ENCODE data around the gene ATXN1.

Gene ATXN1

DNA sequence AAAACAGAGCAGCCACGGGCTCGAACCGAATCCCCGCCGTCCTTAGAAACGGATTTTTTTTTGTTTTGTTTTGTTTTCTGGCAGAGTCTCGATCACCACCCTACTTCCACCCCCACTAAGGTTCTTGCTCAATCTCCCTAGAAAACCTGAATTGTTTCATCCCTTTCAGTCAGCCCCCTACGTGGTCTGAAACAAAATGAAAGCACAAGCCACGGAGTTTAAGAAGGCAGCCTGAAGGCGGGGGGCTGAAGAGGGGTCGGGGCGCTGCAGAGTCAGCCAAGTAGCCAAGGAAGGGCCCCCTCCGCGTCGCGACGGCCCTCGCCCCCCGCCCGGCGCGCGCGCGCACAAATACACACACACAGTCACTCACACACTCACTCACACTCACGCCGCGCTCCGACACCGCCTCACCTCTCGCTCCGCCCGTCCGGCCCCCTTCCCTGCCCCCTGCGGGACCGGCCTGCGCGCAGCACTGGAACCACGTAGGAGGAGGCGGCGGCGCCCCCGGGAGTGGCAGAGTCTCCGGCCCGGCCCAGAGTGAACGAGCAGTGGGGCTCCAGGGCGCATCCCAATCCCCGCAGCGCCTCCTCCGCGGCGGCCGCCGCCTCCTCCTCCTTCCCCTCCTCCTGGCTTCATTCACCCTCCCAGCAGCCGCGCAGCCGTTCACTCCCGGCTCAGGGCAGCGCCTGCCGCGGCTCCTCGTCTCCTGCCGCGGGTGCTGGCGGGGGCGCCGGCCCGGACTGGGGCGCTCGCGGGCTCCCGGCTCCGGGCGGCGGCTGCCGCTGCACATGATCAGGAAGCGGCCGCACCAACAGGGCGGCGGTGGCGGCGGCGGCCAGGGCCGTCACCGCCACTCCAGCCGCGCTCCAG lies 1.4 kb downstream of the ATXN1 start (continued):
- TF ChIP-seq ELK4 (IDR thresholded peaks at IDR 0.05; ENCODE audit: borderline replicate concordance, low read depth, low read length) (no peak), PBX3 (CRISPR knock-in tag; IDR thresholded peaks at IDR 0.05) (peak; percentile 13; the same call in 1 of the 2 replicates), ZNF558 (tag by site-specific recombination; IDR thresholded peaks at IDR 0.05) (no peak), ZNF223 (tag by site-specific recombination; IDR thresholded peaks at IDR 0.05) (no peak), ZNF157 (tag by site-specific recombination; IDR thresholded peaks at IDR 0.05) (no peak), OVOL3 (tag by site-specific recombination; IDR thresholded peaks at IDR 0.05) (no peak), ZBTB7A (tag by site-specific recombination; IDR thresholded peaks at IDR 0.05; ENCODE audit: low read depth) (peak; percentile 99), SCRT2 (tag by site-specific recombination; IDR thresholded peaks at IDR 0.05) (peak; percentile 33; the same call in 1 of the 2 replicates), ZBTB44 (tag by site-specific recombination; IDR thresholded peaks at IDR 0.05) (no peak), FEZF1 (tag by site-specific recombination; IDR thresholded peaks at IDR 0.05) (peak; percentile 55), ZNF600 (tag by site-specific recombination; IDR thresholded peaks at IDR 0.05) (peak; percentile 97), ZNF585B (tag by site-specific recombination; IDR thresholded peaks at IDR 0.05) (no peak), MZF1 (tag by site-specific recombination; IDR thresholded peaks at IDR 0.05; ENCODE audit: borderline replicate concordance) (peak; percentile 55; the same call in 1 of the 2 replicates), PRDM6 (tag by site-specific recombination; IDR thresholded peaks at IDR 0.05) (no peak), ZNF768 (tag by site-specific recombination; IDR thresholded peaks at IDR 0.05) (no peak), ZNF391 (tag by site-specific recombination; IDR thresholded peaks at IDR 0.05; ENCODE audit: borderline replicate concordance, low read depth) (peak; percentile 84; the same call in 1 of the 2 replicates), ZNF704 (tag by site-specific recombination; IDR thresholded peaks at IDR 0.05) (no peak), ZNF19 (tag by site-specific recombination; IDR thresholded peaks at IDR 0.05; ENCODE audit: low read depth) (no peak), ZNF747 (tag by site-specific recombination; IDR thresholded peaks at IDR 0.05) (no peak), SETDB1 (IDR thresholded peaks at IDR 0.05; ENCODE audit: insufficient read length, low read length) (no peak), KLF10 (tag by site-specific recombination; IDR thresholded peaks at IDR 0.05) (peak; percentile 28; the same call in 1 of the 2 replicates), ZNF48 (tag by site-specific recombination; IDR thresholded peaks at IDR 0.05) (no peak), ZNF266 (tag by site-specific recombination; IDR thresholded peaks at IDR 0.05; ENCODE audit: low read depth) (no peak)
- TF ChIP-seq, protein P1, sequence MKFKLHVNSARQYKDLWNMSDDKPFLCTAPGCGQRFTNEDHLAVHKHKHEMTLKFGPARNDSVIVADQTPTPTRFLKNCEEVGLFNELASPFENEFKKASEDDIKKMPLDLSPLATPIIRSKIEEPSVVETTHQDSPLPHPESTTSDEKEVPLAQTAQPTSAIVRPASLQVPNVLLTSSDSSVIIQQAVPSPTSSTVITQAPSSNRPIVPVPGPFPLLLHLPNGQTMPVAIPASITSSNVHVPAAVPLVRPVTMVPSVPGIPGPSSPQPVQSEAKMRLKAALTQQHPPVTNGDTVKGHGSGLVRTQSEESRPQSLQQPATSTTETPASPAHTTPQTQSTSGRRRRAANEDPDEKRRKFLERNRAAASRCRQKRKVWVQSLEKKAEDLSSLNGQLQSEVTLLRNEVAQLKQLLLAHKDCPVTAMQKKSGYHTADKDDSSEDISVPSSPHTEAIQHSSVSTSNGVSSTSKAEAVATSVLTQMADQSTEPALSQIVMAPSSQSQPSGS (tag by site-specific recombination; IDR thresholded peaks at IDR 0.05; ENCODE audit: low read depth) = no peak
- TF ChIP-seq, protein P2, sequence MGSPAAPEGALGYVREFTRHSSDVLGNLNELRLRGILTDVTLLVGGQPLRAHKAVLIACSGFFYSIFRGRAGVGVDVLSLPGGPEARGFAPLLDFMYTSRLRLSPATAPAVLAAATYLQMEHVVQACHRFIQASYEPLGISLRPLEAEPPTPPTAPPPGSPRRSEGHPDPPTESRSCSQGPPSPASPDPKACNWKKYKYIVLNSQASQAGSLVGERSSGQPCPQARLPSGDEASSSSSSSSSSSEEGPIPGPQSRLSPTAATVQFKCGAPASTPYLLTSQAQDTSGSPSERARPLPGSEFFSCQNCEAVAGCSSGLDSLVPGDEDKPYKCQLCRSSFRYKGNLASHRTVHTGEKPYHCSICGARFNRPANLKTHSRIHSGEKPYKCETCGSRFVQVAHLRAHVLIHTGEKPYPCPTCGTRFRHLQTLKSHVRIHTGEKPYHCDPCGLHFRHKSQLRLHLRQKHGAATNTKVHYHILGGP (tag by site-specific recombination; IDR thresholded peaks at IDR 0.05) = 0 out of 2 replicates have a peak, but pooled peaks have one; percentile 29
- TF ChIP-seq, protein P3, sequence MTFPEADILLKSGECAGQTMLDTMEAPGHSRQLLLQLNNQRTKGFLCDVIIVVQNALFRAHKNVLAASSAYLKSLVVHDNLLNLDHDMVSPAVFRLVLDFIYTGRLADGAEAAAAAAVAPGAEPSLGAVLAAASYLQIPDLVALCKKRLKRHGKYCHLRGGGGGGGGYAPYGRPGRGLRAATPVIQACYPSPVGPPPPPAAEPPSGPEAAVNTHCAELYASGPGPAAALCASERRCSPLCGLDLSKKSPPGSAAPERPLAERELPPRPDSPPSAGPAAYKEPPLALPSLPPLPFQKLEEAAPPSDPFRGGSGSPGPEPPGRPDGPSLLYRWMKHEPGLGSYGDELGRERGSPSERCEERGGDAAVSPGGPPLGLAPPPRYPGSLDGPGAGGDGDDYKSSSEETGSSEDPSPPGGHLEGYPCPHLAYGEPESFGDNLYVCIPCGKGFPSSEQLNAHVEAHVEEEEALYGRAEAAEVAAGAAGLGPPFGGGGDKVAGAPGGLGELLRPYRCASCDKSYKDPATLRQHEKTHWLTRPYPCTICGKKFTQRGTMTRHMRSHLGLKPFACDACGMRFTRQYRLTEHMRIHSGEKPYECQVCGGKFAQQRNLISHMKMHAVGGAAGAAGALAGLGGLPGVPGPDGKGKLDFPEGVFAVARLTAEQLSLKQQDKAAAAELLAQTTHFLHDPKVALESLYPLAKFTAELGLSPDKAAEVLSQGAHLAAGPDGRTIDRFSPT (tag by site-specific recombination; IDR thresholded peaks at IDR 0.05) = peak; percentile 85
